Tibial nerve (tissue), 3 donors: Measurements from ENCODE around the gene OCIAD1.

Experiments
- CTCF ChIP-seq, 5 experiments: fragments of 200-600 bp in 3 of 5; fragments of 450-650 bp in 2 of 5; sonication (generic) in 3 of 5; IDR thresholded peaks; one replicate each; pipeline ENCODE4 v1.5.1; 2016 to 2019; ENCODE audit warnings: antibody characterized with exemption in 5 of 5, mild to moderate bottlenecking in 3 of 5, moderate library complexity in 2 of 5
- POLR2A ChIP-seq, 2 donors: fragments of 450-650 bp; IDR thresholded peaks; one replicate each; pipeline ENCODE4 v1.6.1; 2017; ENCODE audit warnings: antibody characterized with exemption in 2 of 2, mild to moderate bottlenecking in 2 of 2, moderate library complexity in 2 of 2

- TF ChIP-seq CTCF (IDR thresholded peaks at IDR 0.05) (no peak), POLR2A (IDR thresholded peaks at IDR 0.05) (no peak)
Observed at GRCh38 chr4:48795108-48795507, 35.8 kb upstream of the OCIAD1 start.
